NCI-H2227 (cell line): ENCODE data around the gene LEPROT.

Source experiments
- DNase-seq: peaks from one replicate; lab custom pipeline; 2025; ENCODE audit not compliant: unreplicated experiment; lab: John Stamatoyannopoulos, UW

The LEPROT gene

GRCh38 chr1:65471861-65472332 is 51.4 kb downstream of the LEPROT start:
- DNase-seq = no peak

DNA sequence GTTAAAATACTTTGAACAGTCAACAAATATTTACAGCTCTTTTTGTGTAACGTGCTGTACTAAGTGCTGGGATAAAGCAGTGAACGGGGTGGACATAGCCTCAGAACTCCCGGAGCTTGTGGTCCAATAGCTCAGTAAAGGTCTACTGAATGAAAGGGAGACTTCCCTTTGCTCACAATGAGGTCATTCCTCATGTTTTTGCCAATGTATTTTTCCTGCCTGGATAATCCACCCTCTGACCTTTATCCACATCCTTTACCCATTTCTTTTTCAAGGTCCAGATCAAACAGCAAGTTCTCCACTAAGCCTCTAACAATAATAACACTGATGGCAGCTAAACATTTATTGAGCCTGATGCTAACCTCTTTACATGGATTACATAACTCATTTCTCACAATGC is 55.9 kb downstream of the LEPROT start:
- DNase-seq = no peak

- no peak for DNase-seq
Observed at GRCh38 chr1:65477414-65478378, 57.2 kb downstream of the LEPROT start.

DNA sequence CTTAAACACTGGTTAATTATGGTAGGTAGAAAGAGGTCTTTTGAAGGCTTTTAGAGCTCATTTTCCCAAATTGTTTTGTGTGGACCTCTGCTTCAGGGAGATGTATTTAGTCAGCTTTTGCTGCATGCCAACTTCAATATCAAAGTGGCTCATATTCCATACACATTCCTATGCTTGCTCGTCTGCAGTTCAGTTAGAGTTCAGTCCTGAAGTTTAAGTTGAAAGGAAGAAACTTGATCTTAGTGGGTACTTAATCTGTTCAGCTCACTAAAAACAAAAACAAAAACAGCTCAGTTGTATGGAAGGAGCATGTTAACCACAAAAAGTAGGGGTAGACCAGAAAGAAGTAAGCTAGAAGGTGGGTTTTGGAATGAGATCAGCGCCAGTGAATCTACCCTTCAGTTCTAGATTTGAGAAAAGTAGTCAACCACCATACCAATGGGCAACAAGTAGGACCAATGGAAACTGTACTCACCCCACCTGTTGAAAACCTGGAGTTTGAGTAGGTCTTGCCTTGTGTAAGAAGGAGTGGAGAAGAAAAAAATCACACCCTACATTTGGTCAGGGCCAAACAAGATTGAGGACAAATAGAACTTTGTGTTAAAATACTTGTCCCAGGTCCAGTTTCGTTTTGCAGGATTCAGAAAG is 58.0 kb downstream of the LEPROT start:
- no peak for DNase-seq

GRCh38 chr1:65479554-65480204 is 59.2 kb downstream of the LEPROT start:
- DNase-seq = no peak

- no peak for DNase-seq
Observed at GRCh38 chr1:65480684-65481405, 60.4 kb downstream of the LEPROT start.

DNA sequence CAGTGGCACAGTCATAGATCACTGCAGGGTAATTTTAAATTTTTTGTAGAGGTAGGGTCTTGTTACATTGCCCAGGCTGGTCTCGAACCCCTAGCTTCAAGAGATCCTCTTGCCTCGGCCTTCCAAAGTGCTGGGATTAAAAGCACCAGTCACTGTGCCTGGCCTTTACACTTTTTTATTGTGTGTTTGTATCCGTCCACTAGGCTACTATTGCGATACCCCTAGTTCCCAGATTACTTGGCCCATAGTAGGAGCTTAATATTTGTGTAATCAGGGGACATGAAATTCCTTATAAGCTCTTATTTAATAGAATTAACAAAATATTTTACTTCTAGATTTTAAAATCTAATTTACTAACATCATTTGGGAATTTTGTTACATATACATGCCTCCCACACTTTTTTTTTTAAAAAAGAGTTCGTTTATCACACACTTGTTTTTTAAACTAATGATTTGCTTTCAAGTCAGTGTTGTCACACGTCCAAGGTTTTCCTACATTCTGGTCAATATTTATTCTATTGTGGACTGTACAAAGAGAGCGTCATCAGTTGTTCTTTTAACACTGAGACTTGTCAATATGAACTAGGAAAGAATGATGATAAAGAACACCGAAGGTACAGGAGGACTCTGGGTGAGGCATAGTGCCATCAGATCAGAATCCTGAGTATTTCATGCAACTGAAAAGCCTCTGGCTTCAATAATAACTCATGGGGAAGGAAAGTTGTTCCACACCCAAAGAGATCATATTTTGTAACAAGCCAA is 63.7 kb downstream of the LEPROT start:
- no peak for DNase-seq
